Activated naive CD4-positive, alpha-beta T cell treated with anti-CD3 and anti-CD28 coated beads for 36 hours (primary cell): ENCODE measurements around the gene BRMS1L. TPM values are rescaled to one million over a fixed set of nuclear protein-coding genes. Genes with fewer than 3 reads are reported as not detected.

Experiments used
- CTCF ChIA-PET: fragments of 350-600 bp; sonication (Branson Sonifier 250); formaldehyde crosslinking; loops from one replicate; lab custom pipeline; 2021; ENCODE audit warnings: antibody characterized with exemption; lab: Charles Lee
- DNase-seq: peaks from one replicate; pipeline ENCODE4 v3.0.0-alpha.2; 2020
- H3K27ac Mint-ChIP-seq: one replicate; pipeline ENCODE4 v1.8.0; 2021; ENCODE audit warnings: mild to moderate bottlenecking, mixed read lengths
- H3K27me3 Mint-ChIP-seq: one replicate; pipeline ENCODE4 v1.8.0; 2021; ENCODE audit warnings: low read depth, mixed read lengths
- H3K36me3 Mint-ChIP-seq: one replicate; pipeline ENCODE4 v1.8.0; 2021; ENCODE audit warnings: low read depth, mixed read lengths
- H3K4me1 Mint-ChIP-seq: one replicate; pipeline ENCODE4 v1.8.0; 2021; ENCODE audit warnings: low read depth, mixed read lengths
- H3K4me3 Mint-ChIP-seq: one replicate; pipeline ENCODE4 v1.8.0; 2021; ENCODE audit warnings: mild to moderate bottlenecking, moderate library complexity, mixed read lengths
- H3K9me3 Mint-ChIP-seq: one replicate; pipeline ENCODE4 v1.8.0; 2021; ENCODE audit warnings: mixed read lengths
- intact Hi-C: fragments of 100-400 bp; cut with micrococcal nuclease; formaldehyde crosslinking; loops from one replicate; pipeline ENCODE4 v1.15.1; 2023
- total RNA-seq, 2 experiments: library from RNA; stranded (reverse); gene quantifications; one replicate each; pipeline ENCODE4 v1.2.3, GENCODE V29; 2021

BRMS1L gene
- total RNA-seq, 2 experiments from 2014 or later: 4.4 to 5.3 TPM

DNA sequence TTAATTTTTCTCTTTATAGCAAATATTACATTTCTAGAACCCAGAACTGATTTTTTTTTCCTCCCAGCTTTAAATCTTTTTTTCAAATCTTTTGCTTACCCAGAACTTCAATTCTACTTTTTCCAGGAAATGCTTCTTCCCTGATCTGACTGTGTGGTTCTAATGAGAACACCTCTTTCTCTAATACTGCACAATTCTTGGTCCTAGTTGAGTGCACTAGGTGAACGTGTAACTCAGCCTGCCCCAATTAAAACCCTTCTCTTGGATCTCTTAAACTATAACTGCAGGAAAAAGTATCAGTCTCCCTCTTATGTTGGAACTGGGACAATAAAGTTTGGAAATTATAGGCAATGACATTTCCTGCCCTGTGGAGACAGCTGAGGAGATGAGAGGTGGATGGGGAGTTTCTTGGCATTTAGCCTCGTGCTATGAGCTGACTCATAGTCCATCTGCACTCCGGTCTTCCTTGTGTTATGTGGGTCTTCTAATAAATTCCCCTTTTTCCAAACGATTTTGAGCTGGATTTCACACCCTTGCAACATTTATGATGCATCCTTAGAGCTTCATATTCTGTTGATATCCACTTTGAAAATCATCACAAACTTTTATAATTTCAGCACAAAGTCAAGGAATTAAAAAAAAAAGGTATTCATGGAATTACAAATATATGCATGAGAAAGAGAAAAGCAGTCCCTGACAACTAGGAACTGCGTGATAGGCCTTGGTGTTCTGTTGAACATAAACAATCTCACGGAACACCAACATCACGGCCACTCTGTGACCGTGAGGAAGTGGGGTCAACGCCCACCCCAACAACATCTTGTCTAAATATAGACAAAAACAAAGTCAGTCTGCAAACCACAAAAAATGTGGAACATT is 52.4 kb downstream of the BRMS1L start:
- CTCF ChIA-PET: interaction anchor here (0.5 to 1.5 kb wide), 5 partner anchors 9 to 193 kb away, joined by 3 to 8 read pairs (median 3); no protein-coding TSS in a partner anchor
- H3K27me3 Mint-ChIP-seq: no peaks in the 10 kb centered on the region
- intact Hi-C loops: loop anchor here (1.0 to 2.0 kb wide), 3 partner anchors 67 to 726 kb away; no protein-coding TSS in a partner anchor
- H3K27ac Mint-ChIP-seq: no peak overlapping the region
- no peaks in the 10 kb centered on the region for H3K4me1 Mint-ChIP-seq
- no peak overlapping the region for H3K4me3 Mint-ChIP-seq
- no peaks in the 10 kb centered on the region for H3K36me3 Mint-ChIP-seq
- DNase-seq: no peak
- H3K9me3 Mint-ChIP-seq: no peaks in the 10 kb centered on the region

DNA sequence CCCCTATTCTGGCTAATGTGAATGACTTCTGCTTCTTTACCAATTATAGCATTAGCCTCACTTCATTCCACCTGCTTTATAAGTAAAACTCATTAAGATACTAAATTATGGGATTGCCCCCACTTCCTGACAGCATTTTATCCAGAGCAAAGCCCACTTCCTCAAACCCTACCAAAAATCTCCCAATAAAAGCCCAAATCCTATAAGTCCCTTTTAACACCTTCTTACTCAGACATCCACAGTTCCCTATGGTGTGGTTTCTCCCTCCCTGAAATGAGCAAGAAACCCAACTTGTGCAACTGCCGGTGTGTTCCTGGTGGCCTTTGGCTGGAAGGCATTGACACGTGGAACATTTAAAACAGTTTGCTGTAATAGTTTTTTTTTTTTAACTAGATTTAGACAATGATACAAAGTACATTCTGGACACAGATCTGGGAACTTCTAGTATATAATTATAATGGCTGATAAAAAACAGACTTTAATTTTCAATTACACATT is 53.1 kb downstream of the BRMS1L start:
- no peak overlapping the region for H3K27ac Mint-ChIP-seq
- intact Hi-C loops: loop anchor here (1.0 to 2.0 kb wide), 3 partner anchors 66 to 726 kb away; no protein-coding TSS in a partner anchor
- no peak overlapping the region for H3K4me3 Mint-ChIP-seq
- H3K4me1 Mint-ChIP-seq: no peaks in the 10 kb centered on the region
- no peak for DNase-seq
- CTCF ChIA-PET: interaction anchor here (0.7 to 6.3 kb wide), 7 partner anchors 8 to 522 kb away, joined by 3 to 99 read pairs (median 3); no protein-coding TSS in a partner anchor
- no peaks in the 10 kb centered on the region for H3K27me3 Mint-ChIP-seq
- H3K9me3 Mint-ChIP-seq: no peaks in the 10 kb centered on the region
- H3K36me3 Mint-ChIP-seq: no peaks in the 10 kb centered on the region

DNA sequence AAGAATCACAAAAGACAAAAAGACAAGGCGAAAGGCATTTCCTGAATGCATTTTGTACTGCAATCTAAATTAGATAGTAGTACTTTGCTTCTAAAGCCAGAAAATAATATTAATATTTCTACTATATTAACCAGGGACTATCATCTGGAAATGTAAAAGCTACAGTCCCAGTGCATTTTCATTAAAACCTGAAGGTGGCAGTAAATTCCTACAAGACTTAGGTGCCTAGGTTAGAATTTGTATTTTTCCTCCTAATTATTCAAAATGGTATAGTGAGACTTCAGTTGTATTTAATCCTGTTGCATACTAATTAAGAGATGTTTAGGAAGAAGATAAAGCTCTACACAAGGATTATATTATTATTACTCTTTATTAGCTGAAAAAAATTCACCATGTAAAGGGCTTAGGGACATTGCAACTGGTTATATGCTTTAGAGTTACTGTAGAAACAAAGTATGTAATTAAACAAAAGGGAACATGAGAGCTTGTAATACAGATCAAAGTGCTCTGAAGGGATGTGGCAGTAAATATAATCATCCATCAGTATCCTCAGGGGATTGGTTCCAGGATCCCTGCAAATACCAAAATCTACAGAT is 53.6 kb downstream of the BRMS1L start:
- DNase-seq: no peak
- no peaks in the 10 kb centered on the region for H3K4me1 Mint-ChIP-seq
- no peaks in the 10 kb centered on the region for H3K9me3 Mint-ChIP-seq
- no peaks in the 10 kb centered on the region for H3K27me3 Mint-ChIP-seq
- CTCF ChIA-PET: interaction anchor here (0.9 to 6.3 kb wide), 6 partner anchors 67 to 521 kb away, joined by 3 to 99 read pairs (median 3); no protein-coding TSS in a partner anchor
- intact Hi-C loops: loop anchor here (1.0 to 10.0 kb wide), 4 partner anchors 66 to 1065 kb away; no protein-coding TSS in a partner anchor
- H3K36me3 Mint-ChIP-seq: no peaks in the 10 kb centered on the region
- H3K27ac Mint-ChIP-seq: no peak overlapping the region
- H3K4me3 Mint-ChIP-seq: no peak overlapping the region

DNA sequence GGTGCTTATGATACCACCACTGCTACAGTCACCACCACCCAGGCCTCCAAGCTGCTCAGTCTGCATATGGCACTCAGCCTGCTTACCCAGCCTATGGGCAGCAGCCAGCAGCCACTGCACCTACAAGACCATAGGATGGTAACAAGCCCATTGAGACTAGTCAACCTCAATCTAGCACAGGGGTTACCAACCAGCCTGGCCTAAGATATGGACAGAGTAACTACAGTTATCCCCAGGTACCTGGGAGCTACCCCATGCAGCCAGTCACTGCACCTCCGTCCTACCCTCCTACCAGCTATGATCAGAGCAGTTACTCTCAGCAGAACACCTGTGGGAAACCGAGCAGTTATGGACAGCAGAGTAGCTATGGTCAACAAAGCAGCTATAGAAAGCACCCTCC is 55.1 kb downstream of the BRMS1L start:
- CTCF ChIA-PET: interaction anchor here (0.6 to 6.3 kb wide), 4 partner anchors 25 to 189 kb away, joined by 3 to 99 read pairs (median 3); no protein-coding TSS in a partner anchor
- intact Hi-C loops: loop anchor here (10.0 kb wide), 1 partner anchor 1064 kb away; no protein-coding TSS in a partner anchor
- Mint-ChIP-seq H3K4me3 (no peak overlapping the region), H3K4me1 (no peaks in the 10 kb centered on the region), H3K9me3 (no peaks in the 10 kb centered on the region), H3K36me3 (no peaks in the 10 kb centered on the region), H3K27ac (no peak overlapping the region), H3K27me3 (no peaks in the 10 kb centered on the region)
- no peak for DNase-seq

DNA sequence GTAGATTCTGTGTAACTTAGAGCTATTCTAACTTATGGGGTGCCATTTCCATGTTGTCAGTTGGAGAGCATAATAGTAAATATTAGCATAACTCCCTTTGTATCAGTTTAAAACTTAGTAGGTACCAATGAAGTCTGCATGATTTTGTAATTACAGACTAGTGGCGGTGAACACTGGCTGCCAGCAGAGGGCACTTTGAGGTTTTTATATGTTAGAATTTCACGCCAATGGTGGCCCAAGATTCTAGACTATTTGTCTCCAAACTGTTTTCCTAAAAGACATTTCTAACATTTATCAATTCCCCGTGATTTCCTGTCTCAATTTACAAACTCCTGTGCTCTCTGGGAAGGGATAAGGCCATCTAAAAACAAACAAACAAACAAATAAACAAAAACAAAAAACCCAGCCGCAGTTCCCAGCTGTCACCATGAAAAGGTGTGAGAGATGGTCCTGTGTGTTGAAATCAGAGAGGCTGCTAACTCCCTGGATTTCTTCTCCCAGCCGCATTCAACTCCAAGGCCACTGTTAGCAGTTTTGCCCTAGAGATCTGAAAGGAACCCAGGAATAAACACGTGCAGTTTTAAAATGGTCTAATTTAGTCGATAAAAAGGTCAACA is 57.6 kb downstream of the BRMS1L start:
- Mint-ChIP-seq H3K4me3 (no peak overlapping the region), H3K4me1 (no peaks in the 10 kb centered on the region), H3K9me3 (no peaks in the 10 kb centered on the region), H3K27me3 (peaks cover 2% of the 10 kb centered on the region), H3K36me3 (no peaks in the 10 kb centered on the region), H3K27ac (no peak overlapping the region)
- CTCF ChIA-PET: interaction anchor here (0.6 to 6.3 kb wide), 15 partner anchors 11 to 555 kb away, joined by 3 to 99 read pairs (median 3); no protein-coding TSS in a partner anchor
- DNase-seq: peak; percentile 55
- intact Hi-C loops: loop anchor here (1.0 to 10.0 kb wide), 5 partner anchors 145 to 1061 kb away; no protein-coding TSS in a partner anchor

DNA sequence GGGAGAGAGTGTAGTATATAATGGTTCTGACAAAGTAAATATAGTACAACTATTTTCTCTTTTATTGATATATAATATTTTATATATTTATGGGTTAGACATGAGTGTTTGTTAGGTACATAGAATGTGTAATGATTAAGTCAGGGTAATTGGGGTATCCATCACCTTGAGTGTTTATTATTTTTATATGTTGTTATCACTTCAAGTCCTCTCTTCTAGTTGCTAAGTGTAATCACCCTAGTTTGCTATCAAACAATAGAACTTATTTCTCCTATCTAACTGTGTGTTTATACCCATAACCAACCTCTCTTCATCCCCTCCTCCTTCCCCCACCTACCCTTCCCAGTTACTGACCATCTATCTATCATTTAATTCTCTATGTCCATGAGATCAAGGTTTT is 64.2 kb downstream of the BRMS1L start:
- H3K27me3 Mint-ChIP-seq: peaks cover 2% of the 10 kb centered on the region
- H3K9me3 Mint-ChIP-seq: peaks cover 17% of the 10 kb centered on the region
- CTCF ChIA-PET: interaction anchor here (1.3 kb wide), 1 partner anchor 8 kb away, joined by 4 read pairs; no protein-coding TSS in a partner anchor

DNA sequence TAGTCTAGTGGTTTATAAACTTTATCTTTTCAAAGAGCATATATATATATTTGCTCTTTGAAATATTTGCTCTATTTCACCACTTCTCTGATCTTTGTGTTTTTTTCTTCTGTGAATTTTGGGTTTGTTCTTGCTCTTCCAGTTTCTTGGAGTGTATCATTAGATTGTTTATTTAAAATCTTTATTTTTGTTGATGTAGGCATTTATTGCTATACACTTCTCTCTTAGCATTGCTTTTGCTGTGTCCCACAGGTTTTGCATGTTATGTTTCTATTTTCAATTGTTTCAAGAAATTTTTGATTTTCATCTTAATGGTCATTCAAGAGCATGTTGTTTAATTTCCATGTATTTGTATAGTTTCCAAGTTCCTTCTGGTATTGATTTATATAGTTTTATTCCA is 69.1 kb downstream of the BRMS1L start:
- CTCF ChIA-PET: no interaction called here
- intact Hi-C loops: no loop called here
- H3K27me3 Mint-ChIP-seq: no peaks in the 10 kb centered on the region
- no peak for DNase-seq
- H3K27ac Mint-ChIP-seq: no peak overlapping the region
- H3K36me3 Mint-ChIP-seq: peaks cover 8% of the 10 kb centered on the region
- H3K4me3 Mint-ChIP-seq: no peak overlapping the region
- no peaks in the 10 kb centered on the region for H3K4me1 Mint-ChIP-seq
- H3K9me3 Mint-ChIP-seq: peaks cover 28% of the 10 kb centered on the region

More for the DNA sequence above, 64.2 kb downstream of the BRMS1L start:
- H3K27ac Mint-ChIP-seq: no peak overlapping the region
- H3K4me1 Mint-ChIP-seq: no peaks in the 10 kb centered on the region
- intact Hi-C loops: no loop called here
- DNase-seq: no peak
- H3K36me3 Mint-ChIP-seq: peaks cover 4% of the 10 kb centered on the region
- no peak overlapping the region for H3K4me3 Mint-ChIP-seq

DNA sequence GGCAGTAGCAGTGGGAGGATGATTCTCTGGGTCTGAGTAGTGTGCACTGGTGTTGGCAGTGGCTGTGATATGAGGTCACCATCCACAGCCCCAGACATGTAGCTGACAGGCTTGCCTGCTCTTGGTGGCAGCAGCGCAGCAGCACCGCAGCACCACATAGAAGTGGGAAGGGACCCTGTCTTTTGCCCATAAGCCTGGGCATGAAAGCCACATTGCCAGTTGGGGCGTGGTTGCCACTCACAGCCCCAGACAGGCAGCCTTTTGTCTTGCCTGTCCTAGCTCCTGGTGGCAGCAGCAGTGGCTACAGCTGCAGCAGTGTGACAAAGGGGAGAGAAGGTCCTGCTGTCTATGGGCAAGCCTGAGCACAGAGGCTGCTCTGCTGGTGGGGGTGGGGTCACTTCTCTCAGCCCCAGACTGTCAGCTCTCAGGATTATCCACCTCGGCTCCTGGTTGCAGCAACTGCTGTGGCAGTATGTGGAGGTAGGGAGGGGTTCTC is 71.5 kb downstream of the BRMS1L start:
- H3K36me3 Mint-ChIP-seq: peaks cover 8% of the 10 kb centered on the region

DNA sequence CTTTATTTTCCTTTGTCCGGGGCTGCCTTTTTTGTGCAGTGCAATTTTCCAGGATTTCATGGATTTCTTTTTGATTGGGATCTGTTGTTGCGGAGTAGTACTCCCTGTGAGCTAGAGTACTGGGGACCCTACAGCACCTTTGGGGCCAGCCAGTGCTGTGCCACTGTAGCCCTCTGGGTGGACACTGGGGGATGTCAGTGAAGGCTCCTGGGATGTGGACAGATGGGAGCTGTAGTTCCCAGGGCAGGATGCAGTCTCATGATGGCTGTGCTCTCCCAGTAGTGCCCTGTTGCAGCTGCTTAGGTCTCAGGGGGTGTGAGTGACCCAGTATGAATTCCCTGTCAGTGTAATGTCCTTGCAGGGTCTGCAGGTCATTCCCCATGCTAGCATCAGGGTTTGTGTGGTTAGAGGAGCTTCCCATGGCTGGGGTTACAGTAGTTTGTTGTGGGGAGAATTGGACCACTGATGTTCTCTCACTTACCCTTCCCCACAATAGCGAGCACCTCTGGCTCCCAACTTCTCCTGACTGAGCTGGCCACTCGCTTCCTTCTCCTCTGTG is 72.2 kb downstream of the BRMS1L start:
- intact Hi-C loops: no loop called here
- no peaks in the 10 kb centered on the region for H3K4me1 Mint-ChIP-seq
- DNase-seq: no peak
- H3K27ac Mint-ChIP-seq: no peak overlapping the region
- H3K36me3 Mint-ChIP-seq: peaks cover 8% of the 10 kb centered on the region
- no peak overlapping the region for H3K4me3 Mint-ChIP-seq
- H3K27me3 Mint-ChIP-seq: no peaks in the 10 kb centered on the region
- peaks cover 27% of the 10 kb centered on the region for H3K9me3 Mint-ChIP-seq
- CTCF ChIA-PET: interaction anchor here (0.9 to 1.5 kb wide), 3 partner anchors 8 to 16 kb away, joined by 3 to 4 read pairs (median 3); no protein-coding TSS in a partner anchor

More for the DNA sequence above, 71.5 kb downstream of the BRMS1L start:
- H3K27ac Mint-ChIP-seq: no peak overlapping the region
- no peaks in the 10 kb centered on the region for H3K27me3 Mint-ChIP-seq
- peaks cover 28% of the 10 kb centered on the region for H3K9me3 Mint-ChIP-seq
- no peak overlapping the region for H3K4me3 Mint-ChIP-seq
- CTCF ChIA-PET: interaction anchor here (1.0 to 1.5 kb wide), 2 partner anchors 8 to 14 kb away, joined by 3 to 4 read pairs; no protein-coding TSS in a partner anchor
- intact Hi-C loops: no loop called here
- H3K4me1 Mint-ChIP-seq: no peaks in the 10 kb centered on the region
- DNase-seq: no peak

DNA sequence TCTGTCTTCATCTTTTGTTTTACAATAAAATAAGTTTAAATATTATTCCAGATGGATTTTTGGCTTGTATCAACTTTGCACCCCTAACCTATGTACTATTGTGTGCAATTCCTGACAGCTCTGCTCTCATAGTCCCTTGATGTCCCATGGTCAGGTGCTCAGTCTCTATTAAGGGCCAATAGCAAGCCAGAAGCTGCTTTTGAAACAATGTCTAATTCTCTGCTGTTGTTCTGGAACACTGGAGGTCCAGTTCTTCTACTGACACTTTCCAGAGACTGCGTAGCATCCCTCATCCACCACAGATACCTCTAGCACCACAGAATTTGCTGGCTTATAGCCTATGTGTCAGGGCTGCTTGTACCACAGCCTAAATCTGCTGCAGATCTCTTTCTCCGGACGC is 74.6 kb downstream of the BRMS1L start:
- intact Hi-C loops: no loop called here
- Mint-ChIP-seq H3K4me3 (no peak overlapping the region), H3K9me3 (peaks cover 7% of the 10 kb centered on the region), H3K27ac (no peak overlapping the region), H3K36me3 (peaks cover 4% of the 10 kb centered on the region), H3K4me1 (no peaks in the 10 kb centered on the region), H3K27me3 (no peaks in the 10 kb centered on the region)
- CTCF ChIA-PET: no interaction called here
- no peak for DNase-seq

DNA sequence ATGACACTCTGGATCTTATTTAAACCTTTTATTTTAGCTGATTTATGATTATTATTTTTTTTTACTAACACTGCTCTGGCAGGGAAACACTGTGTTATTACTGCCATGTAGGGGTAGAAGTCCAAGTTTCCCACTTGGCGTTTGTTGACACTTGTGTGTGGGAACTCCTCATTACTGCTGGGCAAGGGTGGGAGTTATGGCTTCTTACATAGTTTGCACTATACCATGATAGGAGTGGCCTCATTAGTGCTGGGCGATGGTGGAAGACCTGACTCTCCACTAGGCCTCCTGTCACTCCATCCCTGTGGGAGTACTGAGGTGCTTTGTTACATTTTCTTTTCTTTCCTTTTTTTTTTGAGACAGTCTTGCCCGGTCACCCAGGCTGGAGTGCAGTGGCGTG is 83.5 kb downstream of the BRMS1L start:
- intact Hi-C loops: no loop called here
- H3K27ac Mint-ChIP-seq: no peak overlapping the region
- H3K4me3 Mint-ChIP-seq: no peak overlapping the region
- no peaks in the 10 kb centered on the region for H3K4me1 Mint-ChIP-seq
- CTCF ChIA-PET: no interaction called here
- H3K27me3 Mint-ChIP-seq: no peaks in the 10 kb centered on the region
- no peaks in the 10 kb centered on the region for H3K36me3 Mint-ChIP-seq
- no peaks in the 10 kb centered on the region for H3K9me3 Mint-ChIP-seq
- no peak for DNase-seq
